Activated naive CD4-positive, alpha-beta T cell treated with anti-CD3 and anti-CD28 coated beads, Interleukin-2, amount 10 ng/mL, durations not matched to agents 7 days and 5 days (primary cell): ENCODE results near the gene FOXP1.
"Not testable (repeated sequence)": the region's sequence is repeated elsewhere in the genome, so short reads cannot be mapped to it uniquely, and the experiment has no call there.

ENCODE experiments used
- CTCF ChIA-PET: fragments of 350-600 bp; sonication (Branson Sonifier 250); formaldehyde crosslinking; loops from one replicate; lab custom pipeline; 2021; ENCODE audit warnings: antibody characterized with exemption; lab: Charles Lee
- DNase-seq: peaks from one replicate; pipeline ENCODE4 v3.0.0-alpha.2; 2020
- H3K27ac Mint-ChIP-seq: one replicate; pipeline ENCODE4 v1.8.0; 2021; ENCODE audit warnings: mild to moderate bottlenecking, moderate library complexity, mixed read lengths
- H3K27me3 Mint-ChIP-seq: one replicate; pipeline ENCODE4 v1.8.0; 2021; ENCODE audit warnings: mild to moderate bottlenecking, mixed read lengths
- H3K36me3 Mint-ChIP-seq: one replicate; pipeline ENCODE4 v1.8.0; 2021; ENCODE audit warnings: mixed read lengths
- H3K4me1 Mint-ChIP-seq: one replicate; pipeline ENCODE4 v1.8.0; 2021; ENCODE audit warnings: mixed read lengths
- H3K4me3 Mint-ChIP-seq: one replicate; pipeline ENCODE4 v1.8.0; 2021; ENCODE audit warnings: mild to moderate bottlenecking, moderate library complexity, mixed read lengths
- H3K9me3 Mint-ChIP-seq: one replicate; pipeline ENCODE4 v1.8.0; 2021; ENCODE audit warnings: mixed read lengths

Gene FOXP1

GRCh38 chr3:71029770-71030169 is 553.8 kb downstream of the FOXP1 start:
- Mint-ChIP-seq H3K36me3 (peaks cover 67% of the 10 kb centered on the region), H3K9me3 (no peaks in the 10 kb centered on the region), H3K27me3 (no peaks in the 10 kb centered on the region), H3K4me1 (peaks cover 59% of the 10 kb centered on the region), H3K4me3 (no peak overlapping the region), H3K27ac (no peak overlapping the region)
- no peak for DNase-seq
- CTCF ChIA-PET, result no interaction called here

GRCh38 chr3:71028802-71029201 is 554.7 kb downstream of the FOXP1 start:
- Mint-ChIP-seq H3K4me1 (peaks cover 60% of the 10 kb centered on the region), H3K4me3 (no peak overlapping the region), H3K27me3 (no peaks in the 10 kb centered on the region), H3K9me3 (no peaks in the 10 kb centered on the region), H3K36me3 (peaks cover 70% of the 10 kb centered on the region), H3K27ac (no peak overlapping the region)
- CTCF ChIA-PET, result interaction anchor here (1.2 kb wide), 1 partner anchor 15 kb away, joined by 3 read pairs; no protein-coding TSS in a partner anchor
- no peak for DNase-seq

DNA sequence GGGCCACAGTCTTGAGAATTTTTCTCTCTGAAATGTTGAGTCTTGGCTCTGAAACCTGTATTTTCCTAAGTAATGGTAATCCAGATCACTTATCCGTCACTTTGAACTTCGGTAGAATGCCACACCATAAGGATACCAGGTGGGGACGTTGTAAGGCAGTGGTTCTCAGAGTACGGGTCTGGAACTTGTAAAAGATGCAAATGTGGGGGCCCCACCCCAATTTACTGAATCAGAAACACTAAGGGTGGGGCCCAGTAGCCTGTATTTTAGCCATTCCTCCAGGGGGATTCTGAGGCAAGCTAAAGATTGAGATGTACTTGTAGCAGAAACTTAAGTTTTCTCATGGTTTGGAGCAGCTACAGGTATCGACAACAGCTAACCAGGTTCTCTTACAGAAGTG is 555.3 kb downstream of the FOXP1 start:
- H3K4me1 Mint-ChIP-seq, result peaks cover 55% of the 10 kb centered on the region
- no peaks in the 10 kb centered on the region for H3K27me3 Mint-ChIP-seq
- no peak overlapping the region for H3K4me3 Mint-ChIP-seq
- no peaks in the 10 kb centered on the region for H3K9me3 Mint-ChIP-seq
- no peak overlapping the region for H3K27ac Mint-ChIP-seq
- CTCF ChIA-PET, result interaction anchor here (1.2 kb wide), 1 partner anchor 15 kb away, joined by 3 read pairs; no protein-coding TSS in a partner anchor
- peaks cover 71% of the 10 kb centered on the region for H3K36me3 Mint-ChIP-seq
- DNase-seq, result no peak

DNA sequence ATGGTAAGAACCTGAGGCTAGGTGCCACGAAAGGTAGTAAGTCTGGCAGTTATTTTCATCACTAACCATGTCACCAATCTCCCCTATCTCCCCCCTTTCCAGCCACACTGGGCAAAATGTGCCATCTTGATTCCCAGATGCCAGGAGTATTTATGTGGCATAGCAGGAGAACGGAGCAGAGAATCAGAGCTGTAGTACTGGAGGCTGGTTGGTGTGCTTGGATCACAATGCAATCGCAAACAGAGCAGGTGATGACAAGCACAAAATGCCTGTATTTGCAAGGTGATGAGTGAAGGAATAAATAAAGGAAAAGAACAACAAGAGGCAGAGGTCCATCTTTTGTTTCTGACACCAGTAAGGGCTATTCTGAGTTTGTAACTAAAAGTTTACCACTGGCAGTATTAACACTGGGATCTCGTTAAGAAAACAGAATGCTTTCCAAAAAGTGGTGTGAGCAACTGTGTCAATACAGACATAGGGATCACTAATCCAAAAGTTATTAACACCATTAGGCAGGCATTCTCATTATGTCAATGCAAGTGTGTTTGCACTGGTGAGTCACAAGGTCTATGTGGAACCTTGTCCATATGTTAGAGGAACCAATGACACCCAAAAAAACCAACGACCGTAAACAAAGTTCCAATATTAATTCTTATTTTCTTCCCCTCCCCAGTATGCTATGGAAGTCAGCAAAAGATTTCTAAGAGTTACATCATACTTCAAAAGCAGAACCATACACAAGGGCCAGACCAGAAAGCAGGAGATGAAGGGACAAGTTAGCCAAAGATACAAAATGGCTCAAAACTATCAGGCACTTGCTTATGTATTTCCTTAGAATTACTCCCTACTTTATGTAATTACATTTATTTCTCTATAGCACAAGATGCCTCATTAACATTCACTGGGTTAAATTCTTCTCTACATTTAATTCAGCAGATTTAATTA is 556.6 kb downstream of the FOXP1 start:
- H3K4me1 Mint-ChIP-seq, result peaks cover 46% of the 10 kb centered on the region
- H3K9me3 Mint-ChIP-seq, result no peaks in the 10 kb centered on the region
- H3K36me3 Mint-ChIP-seq, result peaks cover 63% of the 10 kb centered on the region
- CTCF ChIA-PET, result no interaction called here
- H3K27ac Mint-ChIP-seq, result no peak overlapping the region
- H3K4me3 Mint-ChIP-seq, result no peak overlapping the region
- DNase-seq, result no peak
- no peaks in the 10 kb centered on the region for H3K27me3 Mint-ChIP-seq

DNA sequence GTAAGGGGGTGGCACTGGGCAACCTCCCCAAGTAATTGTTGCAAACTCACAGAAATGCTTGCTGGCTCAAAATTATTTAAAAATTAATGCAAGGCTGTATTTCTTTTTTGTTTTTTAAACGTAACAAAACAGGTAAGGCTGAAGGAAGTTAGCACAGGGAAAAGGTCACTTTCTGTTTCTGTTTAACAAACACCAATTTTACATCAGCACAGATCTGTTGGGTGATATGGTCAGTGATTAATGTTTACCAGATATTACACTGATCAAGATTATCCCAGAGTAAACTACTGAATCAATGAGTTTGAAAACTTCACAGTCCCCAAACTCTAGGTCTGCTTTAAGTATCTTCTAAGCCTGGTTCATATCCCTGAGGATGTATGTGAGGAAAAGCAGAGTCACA is 558.0 kb downstream of the FOXP1 start:
- Mint-ChIP-seq H3K27ac (peak overlapping the region; percentile 34), H3K9me3 (no peaks in the 10 kb centered on the region), H3K4me1 (peaks cover 36% of the 10 kb centered on the region)

DNA sequence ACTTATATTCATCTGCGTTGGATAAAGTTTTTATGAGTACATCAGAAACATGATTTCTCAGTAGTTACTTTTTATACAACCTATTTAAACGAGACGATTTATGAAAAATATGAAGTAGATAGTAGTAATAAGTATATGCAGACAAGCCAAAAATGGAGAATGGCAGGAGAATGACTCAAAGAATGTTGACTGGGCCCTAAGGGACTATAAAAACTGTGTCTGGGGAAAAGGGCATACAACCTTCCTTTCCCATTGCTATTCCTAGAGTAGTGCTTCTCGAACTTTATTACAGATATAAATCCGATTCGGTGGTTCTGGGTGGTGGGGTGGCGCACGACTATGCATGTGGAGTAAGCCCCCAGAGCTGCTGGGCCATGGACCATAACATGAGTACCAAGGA is 558.5 kb downstream of the FOXP1 start:
- H3K36me3 Mint-ChIP-seq, result peaks cover 49% of the 10 kb centered on the region
- CTCF ChIA-PET, result no interaction called here
- no peaks in the 10 kb centered on the region for H3K27me3 Mint-ChIP-seq
- DNase-seq, result no peak
- H3K27ac Mint-ChIP-seq, result no peak overlapping the region
- peaks cover 36% of the 10 kb centered on the region for H3K4me1 Mint-ChIP-seq
- no peak overlapping the region for H3K4me3 Mint-ChIP-seq
- no peaks in the 10 kb centered on the region for H3K9me3 Mint-ChIP-seq

More for the DNA sequence above, 558.0 kb downstream of the FOXP1 start:
- peaks cover 54% of the 10 kb centered on the region for H3K36me3 Mint-ChIP-seq
- CTCF ChIA-PET, result no interaction called here
- H3K27me3 Mint-ChIP-seq, result no peaks in the 10 kb centered on the region
- no peak overlapping the region for H3K4me3 Mint-ChIP-seq
- no peak for DNase-seq

- H3K4me3 Mint-ChIP-seq, result no peak overlapping the region
- peaks cover 43% of the 10 kb centered on the region for H3K36me3 Mint-ChIP-seq
- CTCF ChIA-PET, result no interaction called here
- H3K27ac Mint-ChIP-seq, result no peak overlapping the region
- peaks cover 38% of the 10 kb centered on the region for H3K4me1 Mint-ChIP-seq
- no peak for DNase-seq
- no peaks in the 10 kb centered on the region for H3K9me3 Mint-ChIP-seq
- no peaks in the 10 kb centered on the region for H3K27me3 Mint-ChIP-seq
Observed at GRCh38 chr3:71022551-71023335, 560.8 kb downstream of the FOXP1 start.

DNA sequence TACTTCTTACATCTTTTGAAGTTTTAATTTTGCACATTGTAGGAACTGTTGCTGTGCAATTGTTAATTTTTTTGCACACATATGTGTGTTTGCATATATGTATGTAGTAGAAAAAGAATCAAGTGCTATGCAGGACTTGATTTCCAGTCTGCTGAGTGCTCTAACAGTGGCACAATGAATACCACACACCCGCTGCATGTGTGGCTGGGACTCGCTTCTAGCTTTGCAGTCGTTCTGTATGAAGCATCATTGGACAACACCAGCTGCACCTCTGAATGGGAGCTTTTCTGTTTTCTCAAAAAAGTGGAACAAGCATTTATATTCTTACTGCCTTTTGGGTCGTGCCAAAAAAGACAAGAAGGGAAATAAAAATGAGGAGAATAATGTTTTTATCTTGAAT is 564.7 kb downstream of the FOXP1 start:
- no peaks in the 10 kb centered on the region for H3K27me3 Mint-ChIP-seq
- peaks cover 10% of the 10 kb centered on the region for H3K4me1 Mint-ChIP-seq
- peaks cover 8% of the 10 kb centered on the region for H3K9me3 Mint-ChIP-seq
- DNase-seq, result no peak
- H3K4me3 Mint-ChIP-seq, result no peak overlapping the region
- peaks cover 50% of the 10 kb centered on the region for H3K36me3 Mint-ChIP-seq
- H3K27ac Mint-ChIP-seq, result no peak overlapping the region
- CTCF ChIA-PET, result no interaction called here

DNA sequence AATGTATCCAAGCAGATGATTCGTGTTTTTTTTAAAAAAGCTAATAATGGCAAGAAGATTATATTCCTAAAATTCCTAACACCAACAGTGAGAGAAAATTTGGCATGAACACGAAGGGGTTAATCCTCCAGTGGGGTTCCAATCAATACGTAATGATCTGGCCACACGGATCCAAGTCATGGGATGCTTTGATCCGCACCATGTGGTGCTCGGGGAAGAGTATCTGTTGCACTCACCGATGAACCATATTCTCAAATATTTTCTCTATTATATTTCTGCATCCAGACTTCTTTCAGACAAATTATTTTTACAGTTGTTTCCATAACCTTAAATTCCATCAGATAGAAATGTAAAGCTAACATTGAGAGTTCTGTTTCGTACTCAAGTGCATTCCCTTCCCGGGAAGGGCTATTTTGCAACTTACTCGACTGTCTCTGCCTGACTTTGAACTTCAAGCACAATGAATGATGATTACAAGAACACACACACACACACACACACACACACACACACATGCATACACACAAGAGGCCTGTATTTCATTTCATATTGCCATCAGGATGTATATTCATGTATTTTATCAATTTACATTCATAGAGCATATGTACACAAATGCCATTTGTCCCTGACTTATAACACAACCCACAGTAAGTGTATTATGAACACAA is 567.2 kb downstream of the FOXP1 start:
- no peak overlapping the region for H3K27ac Mint-ChIP-seq
- no peak overlapping the region for H3K4me3 Mint-ChIP-seq
- peaks cover 56% of the 10 kb centered on the region for H3K36me3 Mint-ChIP-seq
- H3K9me3 Mint-ChIP-seq, result peaks cover 11% of the 10 kb centered on the region
- peaks cover 29% of the 10 kb centered on the region for H3K4me1 Mint-ChIP-seq
- CTCF ChIA-PET, result no interaction called here
- no peak for DNase-seq
- H3K27me3 Mint-ChIP-seq, result no peaks in the 10 kb centered on the region

GRCh38 chr3:71014616-71015015 is 568.9 kb downstream of the FOXP1 start:
- DNase-seq, H3K27ac Mint-ChIP-seq, H3K27me3 Mint-ChIP-seq, CTCF ChIA-PET, H3K4me3 Mint-ChIP-seq: not testable (repeated sequence)
- H3K9me3 Mint-ChIP-seq, result peaks cover 11% of the 10 kb centered on the region
- H3K36me3 Mint-ChIP-seq, result peaks cover 56% of the 10 kb centered on the region
- peaks cover 42% of the 10 kb centered on the region for H3K4me1 Mint-ChIP-seq

DNA sequence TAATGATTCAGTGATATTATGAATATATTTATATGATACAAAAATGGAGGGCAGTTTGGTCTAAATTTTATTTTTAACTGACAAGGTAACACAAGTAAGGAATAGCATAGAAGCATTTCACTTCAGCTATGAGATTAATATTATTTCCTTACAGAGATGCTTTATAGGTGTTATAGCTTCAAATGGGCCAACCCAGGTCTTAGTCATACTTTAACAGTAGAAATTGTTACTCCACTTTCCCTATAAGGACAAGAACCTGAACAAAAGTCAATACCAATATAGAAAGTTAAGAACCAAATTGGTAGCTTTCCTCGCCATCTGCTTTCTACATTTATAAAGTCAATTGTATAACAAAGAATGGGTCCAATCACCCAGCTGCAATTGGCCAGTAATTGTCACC is 570.6 kb downstream of the FOXP1 start:
- Mint-ChIP-seq H3K27me3 (no peaks in the 10 kb centered on the region), H3K4me3 (no peak overlapping the region), H3K27ac (no peak overlapping the region), H3K9me3 (peaks cover 11% of the 10 kb centered on the region), H3K36me3 (peaks cover 55% of the 10 kb centered on the region), H3K4me1 (peaks cover 54% of the 10 kb centered on the region)
- CTCF ChIA-PET, result no interaction called here
- DNase-seq, result no peak

DNA sequence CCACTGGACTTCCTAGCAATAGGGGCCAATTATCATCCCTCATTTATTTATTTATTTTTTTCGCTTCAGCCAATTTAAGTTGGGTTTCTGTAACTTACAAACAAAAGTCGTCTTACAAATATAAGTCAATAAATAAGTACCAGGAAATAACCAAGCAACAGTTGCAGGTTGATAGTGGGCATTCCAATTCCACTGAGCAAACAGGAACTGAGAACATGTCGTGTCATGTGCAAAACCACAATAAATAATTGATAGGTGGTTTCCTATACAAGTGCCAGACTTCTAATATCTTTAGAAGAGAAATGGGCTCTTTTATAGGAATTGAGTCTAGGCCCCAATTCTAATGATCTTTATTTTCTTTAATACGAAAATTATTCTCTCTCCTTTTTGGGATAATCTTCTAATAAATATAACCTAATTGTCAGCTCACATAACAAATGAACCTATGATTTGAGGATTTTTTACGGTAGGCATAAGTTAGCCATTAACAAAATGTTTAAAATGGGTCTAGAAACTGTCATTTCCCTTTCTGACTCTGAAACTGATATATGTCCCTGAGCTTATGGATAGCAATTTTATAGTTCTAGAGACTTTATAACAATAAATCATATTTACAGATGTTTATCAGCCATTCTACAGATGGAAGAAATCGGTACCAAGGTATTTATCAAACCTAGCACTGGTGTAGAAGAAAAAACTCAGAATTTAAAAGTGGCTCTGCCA is 571.8 kb downstream of the FOXP1 start:
- CTCF ChIA-PET, result interaction anchor here (1.0 to 1.5 kb wide), 2 partner anchors 37 to 66 kb away, joined by 3 read pairs; no protein-coding TSS in a partner anchor
- H3K4me3 Mint-ChIP-seq, result peak overlapping the region; percentile 41
- peaks cover 58% of the 10 kb centered on the region for H3K36me3 Mint-ChIP-seq
- H3K9me3 Mint-ChIP-seq, result peaks cover 11% of the 10 kb centered on the region
- peaks cover 66% of the 10 kb centered on the region for H3K4me1 Mint-ChIP-seq
- H3K27me3 Mint-ChIP-seq, result no peaks in the 10 kb centered on the region
- DNase-seq, result no peak
- H3K27ac Mint-ChIP-seq, result peak overlapping the region; percentile 99

DNA sequence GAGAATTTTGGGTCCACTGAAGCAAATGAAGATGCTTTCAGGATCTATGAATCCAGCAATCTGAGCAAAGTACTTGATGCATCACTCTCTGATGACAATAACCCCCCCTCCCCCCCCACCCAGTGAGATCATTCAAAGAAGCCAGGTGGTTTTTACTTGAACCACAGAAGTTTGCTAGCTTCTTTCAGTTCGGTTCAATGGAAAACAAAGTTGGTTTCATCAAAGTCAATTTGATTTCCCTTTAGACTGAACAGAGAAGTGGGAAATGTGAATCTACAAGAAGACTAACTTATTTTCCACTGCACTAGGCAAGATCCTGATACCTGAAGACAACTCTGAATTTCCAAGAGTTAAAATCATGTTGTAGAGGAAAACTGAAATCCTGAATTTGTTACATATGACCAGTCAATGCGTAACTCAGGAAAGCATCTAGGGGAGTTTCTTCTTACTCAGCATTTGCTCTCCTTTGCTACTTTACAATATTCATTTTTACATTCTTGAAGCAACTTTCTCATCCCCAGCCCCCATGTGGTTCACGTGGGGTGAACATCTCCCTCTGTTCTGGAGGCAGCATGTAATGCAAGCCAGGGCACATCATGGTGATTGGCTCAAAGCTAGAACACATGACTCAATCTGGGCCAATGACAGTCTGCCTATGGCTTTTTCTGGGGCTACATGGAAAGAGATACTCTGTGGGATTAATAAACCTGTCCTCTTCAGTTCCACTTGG is 572.6 kb downstream of the FOXP1 start:
- Mint-ChIP-seq H3K4me1 (peaks cover 69% of the 10 kb centered on the region), H3K27me3 (no peaks in the 10 kb centered on the region), H3K36me3 (peaks cover 51% of the 10 kb centered on the region), H3K27ac (peak overlapping the region; percentile 99), H3K9me3 (peaks cover 11% of the 10 kb centered on the region), H3K4me3 (peak overlapping the region; percentile 41)
- DNase-seq, result peak; percentile 68
- CTCF ChIA-PET, result interaction anchor here (0.7 to 1.5 kb wide), 2 partner anchors 66 to 777 kb away, joined by 3 read pairs; no protein-coding TSS in a partner anchor
